ENCODE data around the gene SAP30L.

DNA sequence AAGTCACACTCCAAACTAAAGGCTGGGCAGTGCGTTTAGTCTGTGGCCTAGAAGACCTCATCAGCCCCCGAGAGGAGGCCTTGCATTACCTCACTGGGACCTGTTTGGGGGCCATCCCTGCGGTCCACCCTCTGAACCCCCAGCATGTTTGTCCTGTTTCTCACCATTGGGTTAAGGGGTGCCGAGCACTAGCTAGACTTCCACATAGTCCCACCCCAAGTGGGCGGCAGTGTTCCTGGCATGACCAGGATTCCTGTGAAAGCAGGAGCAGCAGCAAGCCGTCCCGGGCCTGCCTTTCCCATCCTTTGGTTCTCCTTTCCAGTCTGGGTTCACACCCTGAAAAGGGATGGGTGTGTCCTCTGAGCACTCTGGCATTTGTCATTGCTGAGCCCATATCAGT lies 26.6 kb upstream of the SAP30L start:
- TF ChIP-seq EZH2phosphoT487 (IDR thresholded peaks at IDR 0.05; ENCODE audit: insufficient read depth, low read depth) (no peak), EZH2 (IDR thresholded peaks at IDR 0.05; ENCODE audit: insufficient read depth, poor library complexity, severe bottlenecking) (no peak)
